Myocyte (in vitro differentiated cells): Measurements from ENCODE around the gene C1orf167. TPM values are rescaled to one million over a fixed set of nuclear protein-coding genes. Genes with fewer than 3 reads are reported as not detected.

Experiments used
- DNase-seq: peaks from one replicate; pipeline ENCODE4 v3.0.0-alpha.2; 2012; ENCODE audit warnings: low read depth
- polyA plus RNA-seq: library from polyadenylated mRNA; unstranded; fragments of >200 nt; gene quantifications from one replicate; pipeline ENCODE4 v1.2.1, GENCODE V29; 2012; ENCODE audit warnings: missing spikeins
- total RNA-seq: library from RNA; depleted of rRNA; stranded (reverse); fragments of >200 nt; gene quantifications from 2 replicates; pipeline ENCODE4 v1.2.3, GENCODE V29; 2014

The C1orf167 gene, protein sequence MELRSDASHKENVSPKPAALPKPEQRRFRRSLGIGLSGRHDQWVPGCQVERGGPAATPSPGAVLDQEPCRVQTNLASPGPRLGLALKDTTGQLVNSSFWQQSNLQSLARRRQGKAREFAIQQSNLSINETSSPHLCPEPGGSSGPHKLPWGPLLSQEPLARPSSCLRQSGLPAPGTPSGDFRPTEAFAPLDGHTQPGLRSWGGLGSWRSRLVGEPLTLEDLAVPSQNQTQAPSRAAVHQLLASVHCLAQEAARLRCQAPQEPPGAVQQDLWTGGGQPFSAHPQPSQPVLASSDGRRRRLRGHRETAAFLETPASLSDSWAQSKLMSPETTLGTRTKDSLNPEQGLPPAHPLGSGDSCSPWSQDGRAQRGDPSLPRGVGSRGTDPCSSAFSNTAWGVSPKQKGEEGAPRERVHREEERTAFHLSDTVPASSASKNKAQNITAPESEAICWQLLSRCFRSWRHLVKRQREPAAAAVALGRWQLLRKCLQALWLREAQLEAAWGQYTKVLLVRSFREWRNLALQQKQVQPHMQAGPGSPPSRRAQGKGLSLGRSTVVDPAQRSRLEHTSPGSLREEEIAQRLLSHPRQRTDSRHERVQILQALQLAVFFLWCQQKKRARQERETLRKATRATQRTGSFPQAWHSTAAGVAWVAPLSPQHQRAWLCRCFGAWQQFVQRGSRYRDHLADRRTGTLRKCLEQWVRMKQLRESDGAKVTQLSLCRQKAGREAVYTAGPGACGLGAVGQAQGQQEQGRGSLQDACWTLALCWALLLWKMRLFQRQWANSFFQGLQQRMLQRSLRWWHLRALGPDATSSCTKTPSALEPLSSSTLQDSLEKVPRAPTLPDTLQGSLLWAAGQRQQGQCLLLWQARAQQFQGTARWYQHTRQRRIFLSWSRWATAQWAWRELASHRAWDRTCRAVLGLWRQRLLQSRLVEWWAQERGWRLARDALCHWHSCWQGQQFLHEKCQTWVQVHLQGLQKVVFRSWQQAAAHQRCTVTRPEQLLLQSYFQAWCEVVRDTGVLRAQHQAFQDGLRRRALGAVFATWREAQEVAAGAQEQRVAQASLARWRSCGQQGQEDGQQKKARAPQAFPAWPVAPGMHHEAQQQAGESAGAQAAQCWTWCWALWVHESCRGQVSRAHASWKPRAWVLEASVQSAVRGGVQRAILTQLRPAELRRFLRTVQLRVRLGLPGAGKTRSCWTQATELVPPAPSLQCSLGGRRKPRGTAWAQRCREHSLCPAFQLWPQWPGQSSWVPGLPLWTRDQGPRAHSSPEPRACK (N-terminal part only)
- total RNA-seq = 4.8 and 5.1 TPM in 2 replicates
- polyA plus RNA-seq = 1.4 TPM

- DNase-seq = no peak
These were observed at the start of gene C1orf167 for GRCh38 chr1:11761988-11762406. Gene C1orf167 (plus strand): TSS chr1:11762193. CDS start chr1:11764401, 2,208 bp downstream.

DNA sequence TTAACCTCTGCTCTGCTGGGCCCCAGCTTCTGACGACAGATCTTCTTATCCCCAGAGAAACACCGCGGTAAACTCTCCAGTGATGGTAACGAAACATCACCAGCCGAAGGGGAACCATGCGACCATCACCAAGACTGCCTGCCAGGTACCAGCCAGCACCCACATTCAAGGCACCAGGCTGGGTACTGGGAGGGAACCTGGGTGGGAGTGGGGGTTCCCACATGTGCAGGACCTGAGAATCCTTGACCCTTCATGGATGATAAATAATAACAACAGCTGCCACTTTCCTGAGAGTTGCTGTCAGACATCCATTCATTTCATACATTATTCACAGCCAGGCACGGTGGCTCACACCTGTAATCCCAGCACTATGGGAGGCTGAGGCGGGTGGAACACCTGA is 49.7 kb upstream of the C1orf167 start:
- no peak for DNase-seq

DNA sequence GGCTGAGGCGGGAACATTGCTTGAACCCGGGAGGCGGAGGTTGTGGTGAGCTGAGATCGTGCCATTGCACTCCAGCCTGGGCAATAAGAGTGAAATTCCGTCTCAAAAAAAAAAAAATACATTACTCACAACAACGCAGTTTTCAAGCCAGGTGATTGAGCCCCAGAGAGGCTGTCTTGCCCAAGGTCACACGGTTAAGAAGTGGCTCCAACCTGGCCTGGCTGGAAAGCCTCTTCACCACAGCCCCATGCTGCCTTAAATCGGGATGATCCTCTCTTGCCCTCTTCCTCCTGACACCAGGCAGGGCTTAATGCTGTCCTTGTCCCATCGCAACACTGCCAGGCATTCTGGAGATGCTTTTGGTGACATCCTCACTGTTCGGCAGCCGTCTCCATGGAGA is 48.9 kb upstream of the C1orf167 start:
- no peak for DNase-seq

DNA sequence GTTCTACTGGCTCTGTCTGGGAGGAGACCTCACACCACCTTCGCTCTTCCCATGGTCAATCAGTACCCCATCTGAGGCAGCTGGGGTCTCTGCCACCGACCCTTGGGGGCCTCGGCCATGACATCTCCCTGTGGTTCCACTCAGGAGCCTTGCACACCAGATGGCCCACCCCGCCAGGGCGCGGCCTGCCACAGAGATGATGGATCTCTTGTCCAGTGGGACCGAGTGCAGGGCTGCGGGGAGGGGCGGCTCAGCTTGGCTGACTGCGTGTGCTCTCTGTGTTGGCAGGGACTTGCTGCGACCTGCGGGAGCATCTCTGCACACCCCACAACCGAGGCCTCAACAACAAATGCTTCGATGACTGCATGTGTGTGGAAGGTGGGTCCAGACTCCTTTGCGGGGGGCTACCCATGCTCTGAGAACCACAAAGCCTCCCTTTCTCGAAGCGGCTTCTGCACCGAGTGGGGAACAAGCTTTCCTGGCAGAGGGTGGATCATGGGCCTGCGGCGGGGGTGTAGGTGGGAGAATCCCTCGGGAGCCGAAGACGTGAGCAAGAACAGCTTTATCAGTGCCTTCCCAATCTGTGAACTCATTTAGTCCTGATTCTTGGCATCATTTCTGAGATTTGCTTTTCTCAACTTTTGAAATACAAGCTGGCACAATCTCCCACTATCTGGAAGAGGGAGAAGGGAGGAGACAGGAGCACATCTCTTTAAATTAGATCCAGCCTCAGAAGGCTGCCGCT is 47.0 kb upstream of the C1orf167 start:
- DNase-seq = no peak

- DNase-seq = peak; percentile 70
These were observed 42.5 kb upstream of the C1orf167 start for GRCh38 chr1:11719313-11720032.

DNA sequence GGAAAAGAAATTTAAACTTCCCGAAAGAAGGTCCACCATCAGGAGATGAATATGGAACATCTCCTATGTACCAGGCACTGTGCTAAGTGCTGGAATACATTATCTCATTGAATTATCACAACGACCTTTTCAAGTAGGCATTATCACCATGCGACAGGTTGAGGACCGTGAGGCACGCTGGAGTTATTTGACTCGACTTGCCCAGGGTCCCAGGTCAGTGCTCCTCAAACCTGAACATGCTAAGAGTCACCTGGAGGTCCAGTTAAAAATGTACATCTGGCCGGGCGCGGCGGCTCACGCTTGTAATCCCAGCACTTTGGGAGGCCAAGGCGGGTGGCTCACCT is 42.0 kb upstream of the C1orf167 start:
- DNase-seq = no peak

- no peak for DNase-seq
These were observed 41.5 kb upstream of the C1orf167 start for GRCh38 chr1:11720525-11720924.

DNA sequence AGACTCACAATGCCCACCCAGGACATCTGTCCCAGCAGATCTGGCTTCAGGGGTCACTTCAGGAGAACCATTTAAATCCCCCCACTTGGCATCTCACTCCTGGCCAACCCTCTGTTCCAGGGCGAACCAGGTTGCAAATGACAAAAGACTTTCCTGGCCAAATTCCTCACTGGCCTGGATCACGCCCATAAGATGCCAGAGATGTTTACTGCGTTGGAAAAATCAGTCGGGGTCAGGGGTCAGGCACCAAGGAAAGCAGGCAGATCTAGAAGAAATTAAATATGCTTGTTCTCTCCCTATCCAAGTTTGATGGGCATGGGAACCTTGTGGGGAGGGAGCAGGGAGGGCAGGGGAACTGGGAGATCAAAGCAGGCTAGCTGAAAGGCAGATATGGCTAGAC is 40.7 kb upstream of the C1orf167 start:
- DNase-seq = no peak

GRCh38 chr1:11722538-11722937 is 39.5 kb upstream of the C1orf167 start:
- no peak for DNase-seq

DNA sequence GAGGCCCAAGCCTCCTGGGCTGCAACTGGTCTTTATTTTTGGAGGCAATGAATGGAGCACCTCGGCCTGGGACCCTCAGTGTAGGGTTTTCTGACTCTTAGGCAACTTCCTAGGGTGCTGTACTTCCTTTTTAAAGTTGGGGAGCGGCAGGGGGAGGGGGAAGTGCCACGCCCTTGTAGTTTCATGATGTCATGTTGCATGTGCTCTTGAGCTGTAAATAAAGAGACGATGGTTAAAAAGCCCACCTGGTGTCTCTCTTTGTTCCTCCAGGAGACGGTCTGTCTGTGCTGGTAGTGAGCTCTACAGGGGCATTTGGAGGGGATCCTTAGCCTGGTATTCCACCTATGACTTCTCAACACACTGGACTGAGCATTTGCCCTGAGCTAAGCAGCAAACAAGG is 36.4 kb upstream of the C1orf167 start:
- DNase-seq = no peak

- DNase-seq = no peak
These were observed 34.9 kb upstream of the C1orf167 start for GRCh38 chr1:11727119-11727518.

DNA sequence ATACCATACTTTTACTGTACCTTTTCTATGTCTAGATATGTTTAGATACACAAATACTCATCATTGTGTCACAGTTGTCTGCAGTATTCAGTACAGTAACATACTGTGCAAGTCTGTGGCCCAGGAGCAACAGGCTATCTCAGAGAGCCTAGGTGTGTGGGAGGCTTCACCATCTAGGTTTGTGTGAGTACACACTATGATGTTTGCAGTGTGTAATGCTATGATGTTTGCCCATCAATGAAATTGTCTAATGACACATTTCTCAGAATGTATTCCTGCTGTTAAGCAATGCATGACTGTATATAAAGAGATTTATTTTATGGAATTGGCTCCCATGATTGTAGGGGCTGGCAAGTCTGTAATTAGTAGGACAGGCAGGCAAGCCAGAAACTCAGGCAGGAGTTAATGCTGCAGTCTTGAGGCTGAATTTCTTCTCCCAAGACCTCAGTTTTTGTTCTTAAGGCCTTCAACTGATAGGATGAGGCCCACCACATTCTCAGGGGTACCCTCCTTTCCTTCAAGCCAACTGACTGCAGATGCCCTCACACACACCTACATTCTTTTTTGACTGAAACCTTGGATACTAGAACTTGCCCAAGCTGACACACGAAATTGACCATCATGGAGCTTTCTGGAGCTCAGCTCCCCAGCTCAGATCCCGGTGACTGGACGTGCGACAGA is 33.7 kb upstream of the C1orf167 start:
- no peak for DNase-seq

DNA sequence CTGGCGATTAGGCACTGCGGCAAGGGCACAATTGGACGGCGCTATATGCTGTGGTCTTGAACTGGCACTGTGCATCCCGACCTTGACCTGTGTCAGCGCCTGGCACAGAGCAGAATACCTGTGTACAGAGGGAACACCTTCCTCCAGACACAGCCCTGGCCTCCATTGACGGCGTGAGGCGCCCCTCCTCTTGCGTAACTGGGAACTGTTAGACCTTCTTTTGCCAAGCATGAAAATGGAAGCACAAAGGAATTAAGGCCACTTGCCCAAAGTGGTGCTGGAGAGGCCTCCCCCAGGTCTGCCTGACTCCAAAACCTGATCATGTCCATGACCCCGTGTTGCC is 32.9 kb upstream of the C1orf167 start:
- no peak for DNase-seq

- no peak for DNase-seq
These were observed 32.2 kb upstream of the C1orf167 start for GRCh38 chr1:11729498-11730428.

- no peak for DNase-seq
These were observed 31.5 kb upstream of the C1orf167 start for GRCh38 chr1:11730429-11730891.

DNA sequence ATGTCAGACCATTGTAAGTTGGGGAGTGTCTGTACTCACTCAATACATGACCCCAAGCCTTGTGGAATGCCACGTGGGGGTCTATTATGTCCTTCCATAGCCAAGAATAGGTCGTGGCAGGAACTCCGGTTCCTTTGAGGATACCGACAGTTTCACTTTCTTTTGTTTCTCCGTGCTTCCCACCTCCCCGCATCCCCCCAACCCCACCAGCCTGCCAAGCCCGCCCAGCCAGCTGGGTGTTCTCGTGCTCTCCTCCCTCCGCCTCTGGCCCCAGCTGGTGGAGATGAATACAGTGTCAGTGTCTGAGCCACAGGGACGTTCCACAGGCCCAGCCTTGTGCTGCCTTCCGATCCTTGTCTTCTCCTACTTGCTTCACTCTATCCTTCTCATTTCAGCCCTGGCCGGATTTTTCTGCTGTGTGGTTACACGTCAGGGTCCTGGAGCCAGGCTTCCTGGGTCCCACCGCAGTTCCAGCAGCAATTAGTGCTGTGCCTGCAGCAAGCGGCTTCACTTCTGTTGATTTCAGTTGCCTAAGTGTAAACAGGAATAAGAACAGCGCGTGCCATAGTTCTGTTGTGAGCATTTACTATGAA is 30.2 kb upstream of the C1orf167 start:
- DNase-seq = no peak

DNA sequence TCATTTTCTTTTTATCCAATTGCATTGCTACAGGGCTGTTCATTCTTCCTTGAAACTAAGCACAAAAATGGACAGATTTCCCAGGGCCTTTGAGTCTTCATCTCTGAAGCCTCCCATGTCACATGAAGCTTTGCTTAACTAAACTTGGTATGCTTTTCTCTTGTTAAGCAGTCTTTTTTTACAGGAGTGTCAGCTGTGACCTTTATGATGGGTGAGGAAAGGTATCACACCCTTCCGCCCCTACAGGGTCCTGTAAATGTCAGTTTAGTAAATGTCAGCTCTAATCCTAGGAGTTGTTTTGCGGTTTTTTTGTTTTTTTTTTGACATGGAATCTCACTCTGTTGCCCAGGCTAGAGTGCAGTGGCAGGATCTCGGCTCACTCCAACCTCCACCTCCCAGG is 28.7 kb upstream of the C1orf167 start:
- DNase-seq = no peak

GRCh38 chr1:11735531-11735853 is 26.5 kb upstream of the C1orf167 start:
- DNase-seq = no peak
